NOMO-1 treated with DMSO at 0.1 percent for 48 hours (cell line): ENCODE results near the gene ADORA2B.
"Not testable (repeated sequence)": the region's sequence is repeated elsewhere in the genome, so short reads cannot be mapped to it uniquely, and the experiment has no call there.

Experiments used
- DNase-seq: peaks from one replicate; lab custom pipeline; 2025; ENCODE audit not compliant: unreplicated experiment; lab: John Stamatoyannopoulos, UW

Gene ADORA2B

GRCh38 chr17:15944759-15945526, at the start of gene ADORA2B:
ADORA2B (plus strand) TSS chr17:15945130; CDS start chr17:15945249, 119 bp downstream.
- DNase-seq: peak; percentile 62

DNA sequence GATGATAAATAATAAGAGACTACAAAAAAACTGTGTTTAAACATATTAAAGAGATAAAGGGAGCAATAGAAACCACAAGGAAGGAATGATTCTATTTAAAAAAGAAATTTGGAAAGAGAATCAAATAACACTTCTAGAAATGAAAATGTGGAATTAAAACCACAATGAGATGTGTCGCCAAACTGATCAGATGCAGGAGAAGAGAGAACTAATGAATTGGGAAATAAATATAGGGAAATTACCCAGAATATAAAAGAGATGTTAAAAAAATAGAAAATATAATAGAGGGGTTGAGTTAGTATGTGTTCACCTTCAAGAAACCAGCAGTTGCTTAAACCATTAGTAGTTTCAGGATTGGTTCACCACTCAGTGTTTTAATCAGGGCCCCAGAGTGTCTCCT, 48.7 kb upstream of the ADORA2B start:
- no peak for DNase-seq

GRCh38 chr17:15896834-15897233, 48.1 kb upstream of the ADORA2B start:
- no peak for DNase-seq

GRCh38 chr17:15899596-15899995, 45.3 kb upstream of the ADORA2B start:
- DNase-seq: not testable (repeated sequence)

- no peak for DNase-seq
These were observed 44.1 kb upstream of the ADORA2B start for GRCh38 chr17:15900871-15901270.

DNA sequence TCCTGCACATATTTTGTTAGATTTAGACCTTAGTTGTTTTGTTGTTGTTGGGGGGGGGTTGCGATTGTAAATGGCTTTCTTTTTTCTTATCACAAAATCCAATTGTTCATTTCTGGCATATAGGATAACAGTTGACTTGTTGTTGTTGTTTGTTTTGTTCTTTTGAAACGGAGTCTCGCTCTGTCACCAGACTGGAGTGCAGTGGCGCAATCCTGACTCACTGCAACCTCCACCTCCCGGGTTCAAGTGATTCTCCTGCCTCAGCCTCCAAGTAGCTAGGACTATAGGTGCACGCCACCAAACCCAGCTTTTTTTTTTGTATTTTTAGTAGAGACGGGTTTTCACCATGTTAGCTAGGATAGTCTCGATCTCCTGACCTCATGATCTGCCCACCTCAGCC, 39.7 kb upstream of the ADORA2B start:
- not testable (repeated sequence) for DNase-seq

DNA sequence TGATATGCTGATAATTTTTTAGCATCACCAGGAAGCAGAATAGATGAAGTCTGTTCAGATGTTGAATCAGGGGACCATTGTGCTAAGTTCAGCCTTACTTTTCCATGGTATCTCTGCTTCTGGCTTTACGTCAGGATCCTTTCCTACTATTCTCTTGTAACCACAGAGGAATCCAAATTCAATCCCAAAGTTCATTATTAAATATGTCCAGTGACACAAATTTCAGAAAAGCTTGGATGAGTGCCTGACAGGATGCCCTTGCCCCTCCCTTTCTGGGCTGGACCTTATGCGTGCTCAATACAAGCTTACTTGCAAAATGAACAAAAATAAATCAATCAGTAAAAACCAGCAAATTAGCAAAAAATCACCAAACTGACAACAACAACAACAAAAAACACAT, 37.6 kb upstream of the ADORA2B start:
- no peak for DNase-seq

DNA sequence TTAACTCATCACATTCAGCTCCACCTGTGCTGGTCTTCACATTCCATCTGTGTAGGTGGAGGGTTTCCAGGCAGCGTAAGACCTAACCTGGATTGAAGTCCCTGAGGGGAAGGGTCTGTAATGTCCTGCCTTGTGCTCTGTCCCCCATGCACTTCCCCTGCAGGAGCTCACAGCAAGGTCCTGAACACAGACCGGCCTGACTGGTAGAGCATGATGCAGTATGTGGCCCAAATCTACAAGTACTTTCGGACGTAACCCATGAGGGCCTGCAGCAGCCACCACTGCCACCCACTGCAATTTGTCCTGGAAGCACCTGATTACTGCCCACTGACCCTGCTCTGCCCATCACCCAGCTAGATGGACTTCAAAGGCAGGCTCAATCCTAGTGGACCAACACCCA, 36.6 kb upstream of the ADORA2B start:
- no peak for DNase-seq

GRCh38 chr17:15909481-15909991, 35.4 kb upstream of the ADORA2B start:
- DNase-seq: no peak

DNA sequence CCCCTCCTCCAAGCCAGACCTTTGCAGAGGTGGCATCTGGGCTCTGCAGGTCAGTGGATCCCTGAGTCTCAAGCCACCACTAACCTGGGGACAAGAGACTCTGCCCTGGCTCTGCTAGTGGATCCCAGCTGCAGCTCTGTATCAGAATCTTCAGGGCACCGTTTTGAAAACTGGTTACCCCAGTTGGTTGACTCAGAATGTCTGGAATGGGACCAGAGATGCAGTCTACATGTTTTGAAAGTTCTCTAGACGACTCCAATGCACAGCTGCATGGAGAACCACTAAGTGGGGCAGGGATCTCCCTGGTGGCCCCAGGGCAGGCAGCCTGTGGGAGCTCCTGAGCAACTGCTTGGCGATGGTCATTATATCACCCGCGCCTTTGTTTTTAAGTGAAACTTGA, 34.1 kb upstream of the ADORA2B start:
- DNase-seq: no peak

DNA sequence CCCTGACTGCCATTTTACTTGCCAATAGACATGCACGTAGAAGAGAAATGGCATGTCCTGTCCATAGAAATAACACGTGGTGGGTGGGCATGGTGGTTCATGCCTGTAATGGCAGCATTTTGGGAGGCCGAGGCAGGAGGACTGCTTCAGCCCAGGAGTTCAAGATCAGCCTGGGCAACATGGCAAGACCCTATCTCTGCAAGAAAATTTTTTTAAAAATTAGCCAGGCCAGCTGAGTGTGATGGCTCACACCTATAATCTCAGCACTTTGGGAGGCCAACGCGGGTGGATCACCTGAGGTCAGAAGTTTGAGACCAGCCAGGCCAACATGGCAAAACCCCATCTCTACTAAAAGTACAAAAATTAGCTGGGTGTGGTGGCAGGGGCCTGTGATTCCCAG, 33.2 kb upstream of the ADORA2B start:
- not testable (repeated sequence) for DNase-seq

- no peak for DNase-seq
These were observed 32.4 kb upstream of the ADORA2B start for GRCh38 chr17:15912416-15912955.

GRCh38 chr17:15913826-15914225, 31.1 kb upstream of the ADORA2B start:
- no peak for DNase-seq

- peak; percentile 68 for DNase-seq
These were observed 30.3 kb upstream of the ADORA2B start for GRCh38 chr17:15914400-15915170.

- DNase-seq: no peak
These were observed 29.0 kb upstream of the ADORA2B start for GRCh38 chr17:15915961-15916360.

- no peak for DNase-seq
These were observed 27.9 kb upstream of the ADORA2B start for GRCh38 chr17:15917021-15917437.

DNA sequence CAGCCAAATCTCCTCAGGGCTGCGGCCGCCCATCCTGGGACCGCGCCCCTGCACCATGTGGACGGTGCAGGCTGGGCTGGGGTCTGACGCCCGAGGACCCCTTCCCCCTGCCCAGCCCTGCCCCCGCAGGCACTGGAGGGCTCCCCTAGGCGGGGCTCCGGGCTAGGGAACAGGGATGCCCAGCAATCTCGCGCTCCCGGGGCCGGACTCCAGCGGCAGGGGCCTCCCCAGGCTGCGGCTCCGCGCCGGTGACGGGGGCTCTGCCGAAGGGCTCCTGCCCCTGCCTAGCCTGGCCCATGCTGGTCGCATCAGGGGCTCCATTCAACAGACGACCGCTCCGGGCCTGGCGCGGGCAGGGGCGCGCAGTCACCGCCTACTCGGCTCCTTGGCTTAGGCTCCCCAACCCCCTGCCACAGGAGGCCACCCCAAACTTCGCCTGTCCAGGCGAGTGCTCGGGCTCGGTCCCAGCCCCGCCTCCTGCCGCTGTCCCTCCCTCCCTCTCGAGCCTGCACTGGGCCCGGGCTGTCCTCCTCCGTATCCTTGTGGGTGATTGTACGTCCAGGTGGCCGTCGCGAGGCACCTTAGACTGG, 27.4 kb upstream of the ADORA2B start:
- DNase-seq: no peak

DNA sequence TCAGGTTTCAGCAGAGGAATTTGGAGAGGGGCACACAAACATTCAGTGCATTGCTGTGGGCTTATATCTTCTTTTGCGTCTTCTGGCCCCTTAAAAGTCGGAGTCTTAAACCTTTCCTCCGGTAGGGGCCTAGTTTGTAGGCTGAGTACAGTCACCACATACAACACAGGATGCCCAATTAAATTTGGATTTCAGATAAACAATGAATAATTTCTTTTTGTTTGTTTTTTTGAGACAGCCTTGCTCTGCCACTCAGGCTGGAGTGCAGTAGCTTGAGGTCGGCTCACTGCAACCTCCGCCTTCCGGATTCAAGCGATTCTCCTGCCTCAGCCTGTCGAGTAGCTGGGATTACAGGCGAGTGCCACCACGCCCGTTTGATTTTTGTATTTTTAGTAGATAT, 26.7 kb upstream of the ADORA2B start:
- no peak for DNase-seq

GRCh38 chr17:15918661-15919259, 26.2 kb upstream of the ADORA2B start:
- no peak for DNase-seq

DNA sequence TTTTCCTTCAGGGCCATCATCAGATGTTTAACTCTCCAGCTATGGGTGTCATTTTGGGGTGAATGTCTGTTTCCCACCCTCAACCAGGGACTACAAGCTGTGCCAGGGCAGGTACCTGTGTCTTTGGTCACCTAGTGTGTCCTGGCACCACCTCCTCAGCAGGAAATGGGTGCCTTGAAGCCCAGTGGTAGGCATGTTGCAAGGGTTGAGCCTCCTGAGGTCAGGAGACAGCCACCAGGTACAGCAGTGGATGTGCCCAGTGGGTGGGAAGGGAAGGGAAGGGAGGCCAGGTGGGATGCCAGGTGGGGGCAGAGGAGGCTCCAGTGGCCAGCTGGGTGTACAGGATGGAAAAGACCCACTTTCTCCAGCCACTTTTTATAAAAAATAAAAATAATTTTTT, 25.5 kb upstream of the ADORA2B start:
- DNase-seq: no peak

DNA sequence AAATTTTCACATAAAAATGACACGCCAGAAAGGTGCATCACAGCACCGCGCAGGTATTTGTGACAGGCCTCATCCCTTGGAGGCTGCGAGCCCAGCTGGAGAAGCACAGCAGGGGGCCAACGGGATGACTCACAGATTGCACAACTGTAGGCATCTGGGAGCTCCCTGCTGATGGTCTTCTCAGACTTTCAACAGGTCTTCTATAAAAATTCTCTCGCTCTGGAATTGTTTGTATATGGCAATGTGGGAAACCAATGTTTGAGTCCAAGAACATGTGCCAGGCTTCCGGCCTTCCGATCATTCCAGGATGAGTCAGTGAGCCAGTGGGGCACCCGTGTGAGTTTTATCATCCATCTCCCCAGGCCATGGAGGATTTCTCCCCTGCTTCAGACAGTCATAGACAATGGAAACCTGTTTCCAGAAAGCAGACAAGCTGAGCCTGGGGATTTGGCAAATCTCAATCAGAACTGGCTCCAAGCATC, 24.1 kb upstream of the ADORA2B start:
- DNase-seq: peak; percentile 36
